GM12875 (cell line): ENCODE results near the gene FAH.

Experiments
- H3K4me3 ChIP-seq: one replicate; pipeline ENCODE4 v1.5.1; 2011; ENCODE audit warnings: low read depth, low read length, control low read depth
- TF ChIP-seq, protein P1 (sequence below): IDR thresholded peaks from 2 replicates; pipeline ENCODE4 v1.5.1; 2011; ENCODE audit warnings: low read depth, mild to moderate bottlenecking, control low read depth, inconsistent platforms, low read length, moderate library complexity, borderline replicate concordance; ENCODE audit not compliant: insufficient read depth

FAH gene

GRCh38 chr15:80179025-80179759 lies 26.4 kb downstream of the FAH start:
- TF ChIP-seq, protein P1, sequence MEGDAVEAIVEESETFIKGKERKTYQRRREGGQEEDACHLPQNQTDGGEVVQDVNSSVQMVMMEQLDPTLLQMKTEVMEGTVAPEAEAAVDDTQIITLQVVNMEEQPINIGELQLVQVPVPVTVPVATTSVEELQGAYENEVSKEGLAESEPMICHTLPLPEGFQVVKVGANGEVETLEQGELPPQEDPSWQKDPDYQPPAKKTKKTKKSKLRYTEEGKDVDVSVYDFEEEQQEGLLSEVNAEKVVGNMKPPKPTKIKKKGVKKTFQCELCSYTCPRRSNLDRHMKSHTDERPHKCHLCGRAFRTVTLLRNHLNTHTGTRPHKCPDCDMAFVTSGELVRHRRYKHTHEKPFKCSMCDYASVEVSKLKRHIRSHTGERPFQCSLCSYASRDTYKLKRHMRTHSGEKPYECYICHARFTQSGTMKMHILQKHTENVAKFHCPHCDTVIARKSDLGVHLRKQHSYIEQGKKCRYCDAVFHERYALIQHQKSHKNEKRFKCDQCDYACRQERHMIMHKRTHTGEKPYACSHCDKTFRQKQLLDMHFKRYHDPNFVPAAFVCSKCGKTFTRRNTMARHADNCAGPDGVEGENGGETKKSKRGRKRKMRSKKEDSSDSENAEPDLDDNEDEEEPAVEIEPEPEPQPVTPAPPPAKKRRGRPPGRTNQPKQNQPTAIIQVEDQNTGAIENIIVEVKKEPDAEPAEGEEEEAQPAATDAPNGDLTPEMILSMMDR, result no peak
- no peak overlapping the region for H3K4me3 ChIP-seq

GRCh38 chr15:80179935-80180334 lies 27.1 kb downstream of the FAH start:
- no peak overlapping the region for H3K4me3 ChIP-seq
- TF ChIP-seq, protein P1, result no peak

- TF ChIP-seq, protein P1, result no peak
- no peak overlapping the region for H3K4me3 ChIP-seq
Measured at GRCh38 chr15:80180468-80180867, 27.7 kb downstream of the FAH start.

DNA sequence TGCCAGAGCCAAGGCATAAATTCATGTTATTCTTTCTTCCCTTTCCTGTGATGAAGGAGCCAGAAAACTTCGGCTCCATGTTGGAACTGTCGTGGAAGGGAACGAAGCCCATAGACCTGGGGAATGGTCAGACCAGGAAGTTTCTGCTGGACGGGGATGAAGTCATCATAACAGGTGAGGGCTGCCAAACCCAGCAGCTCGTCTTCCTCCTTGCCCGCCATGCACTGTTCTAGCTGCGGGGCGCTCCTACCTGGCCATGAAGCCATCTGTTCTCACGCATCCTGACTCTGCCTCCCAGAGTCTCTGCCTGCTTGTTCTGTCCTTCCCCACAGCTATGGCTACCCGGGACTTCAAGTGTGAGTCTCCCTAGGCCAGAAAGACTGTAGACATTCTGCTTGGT lies 28.2 kb downstream of the FAH start:
- TF ChIP-seq, protein P1, result no peak
- no peak overlapping the region for H3K4me3 ChIP-seq

DNA sequence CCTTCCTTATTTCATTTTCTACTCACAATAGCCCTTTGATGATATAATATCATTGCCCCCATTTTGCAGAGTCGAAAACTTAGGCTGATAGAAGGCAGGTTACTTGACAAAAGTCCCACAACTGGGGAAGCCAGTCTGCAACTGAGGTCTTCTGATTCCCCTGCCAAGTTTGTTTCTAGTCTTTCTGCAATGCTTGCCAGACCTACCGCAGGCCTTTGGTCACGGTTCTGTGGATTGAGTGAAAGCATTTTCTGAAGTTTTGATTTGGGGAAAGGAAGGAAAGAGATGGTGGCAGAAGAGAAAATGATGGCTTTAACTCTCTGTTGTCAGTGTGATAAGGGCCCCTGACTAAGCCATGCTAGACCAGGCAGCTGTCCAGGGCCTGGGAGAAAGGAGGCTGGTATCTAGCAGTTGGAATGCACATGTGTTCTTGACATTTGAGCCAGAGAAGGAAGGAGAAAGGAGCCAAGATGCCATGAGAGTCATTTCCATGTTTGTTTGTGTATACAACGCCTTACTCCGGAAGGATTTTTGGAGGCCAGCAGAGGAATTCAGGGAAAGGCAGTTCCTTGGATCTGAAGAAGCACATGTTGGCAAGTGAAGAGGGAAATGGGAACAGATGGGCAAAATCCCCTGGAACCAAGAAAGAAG lies 29.9 kb downstream of the FAH start:
- no peak overlapping the region for H3K4me3 ChIP-seq
- TF ChIP-seq, protein P1, result no peak

- TF ChIP-seq, protein P1, result no peak
- H3K4me3 ChIP-seq, result no peak overlapping the region
Measured at GRCh38 chr15:80183306-80183705, 30.5 kb downstream of the FAH start.

DNA sequence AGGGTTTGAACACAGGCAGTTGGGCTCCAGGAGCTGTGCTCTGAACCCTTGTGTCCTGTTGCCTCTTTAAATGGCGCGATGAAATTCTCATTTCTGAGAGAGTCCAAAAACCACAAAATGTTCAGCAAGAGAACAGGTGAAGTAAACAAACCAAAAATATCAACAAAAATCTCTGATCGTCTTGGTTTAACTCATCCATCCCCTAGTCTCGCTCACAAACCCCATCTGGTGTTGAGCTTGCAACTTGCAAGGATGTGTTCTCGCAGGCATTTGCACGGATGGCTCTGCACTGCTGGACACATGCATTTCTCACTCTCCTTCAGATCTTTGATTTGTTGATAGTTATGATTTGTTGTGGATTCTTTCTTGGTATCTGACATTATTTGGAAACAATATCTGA lies 31.1 kb downstream of the FAH start:
- TF ChIP-seq, protein P1, result no peak
- H3K4me3 ChIP-seq, result no peak overlapping the region
